IMR-90 (cell line): ENCODE results near the gene ASPRV1. TPM values are rescaled to one million over a fixed set of nuclear protein-coding genes. Genes with fewer than 3 reads are reported as not detected.

Experiments used
- ATAC-seq: fragments of 200-7000 bp; cut with Tn5 transposase; 2 replicates; pipeline ENCODE4 v1.9.1; 2020; ENCODE audit warnings: low read depth, mild to moderate bottlenecking, moderate library complexity
- BruUV-seq: library from RNA; stranded (reverse); fragments of 400-500 nt; replicated peaks from 2 replicates; lab custom pipeline; 2021; lab: Mats Ljungman, UMichigan
- CTCF ChIA-PET: fragments of 300-600 bp; formaldehyde crosslinking; extraction: SDS; loops from one replicate; lab custom pipeline; 2021; ENCODE audit warnings: antibody characterized with exemption; lab: Yijun Ruan, JAX
- POLR2A ChIA-PET: fragments of 300-600 bp; sonication (Branson Sonifier 250); formaldehyde crosslinking; loops from one replicate; lab custom pipeline; 2022; ENCODE audit warnings: antibody characterized with exemption; ENCODE audit not compliant: unreplicated experiment; lab: Charles Lee
- DNase-seq: peaks from one replicate; pipeline ENCODE4 v3.0.0; 2013
- H2AFZ ChIP-seq: replicated peaks from 2 replicates; pipeline ENCODE3; 2013; ENCODE audit warnings: low read length, mild to moderate bottlenecking; ENCODE audit not compliant: poor library complexity
- H2AK5ac ChIP-seq: 2 replicates; pipeline ENCODE4 v1.6.1; 2013; ENCODE audit warnings: low read depth, low read length, inconsistent platforms
- H2AK9ac ChIP-seq: replicated peaks from 2 replicates; pipeline ENCODE3; 2013; ENCODE audit warnings: mild to moderate bottlenecking, low read depth, low read length, moderate library complexity; ENCODE audit not compliant: poor library complexity
- H2BK120ac ChIP-seq: 2 replicates; pipeline ENCODE4 v1.6.1; 2013; ENCODE audit warnings: low read depth, low read length, inconsistent platforms
- H2BK15ac ChIP-seq: 3 replicates; pipeline ENCODE4 v1.6.1; 2013; ENCODE audit warnings: low read depth, low read length, inconsistent platforms
- H2BK20ac ChIP-seq: 2 replicates; pipeline ENCODE4 v1.6.1; 2013; ENCODE audit warnings: low read depth, mild to moderate bottlenecking, inconsistent platforms, low read length, moderate library complexity
- H2BK5ac ChIP-seq: 2 replicates; pipeline ENCODE4 v1.6.1; 2013; ENCODE audit warnings: mild to moderate bottlenecking, low read depth, low read length, inconsistent platforms; ENCODE audit not compliant: poor library complexity, severe bottlenecking
- H3K14ac ChIP-seq: replicated peaks from 2 replicates; pipeline ENCODE4 v1.6.1; 2013; ENCODE audit warnings: low read depth, low read length, inconsistent platforms
- H3K18ac ChIP-seq: 2 replicates; pipeline ENCODE4 v1.6.1; 2013; ENCODE audit warnings: low read depth, low read length, control low read depth
- H3K23ac ChIP-seq: 2 replicates; pipeline ENCODE4 v1.6.1; 2013; ENCODE audit warnings: low read depth, low read length, inconsistent platforms
- H3K27ac ChIP-seq: 2 replicates; pipeline ENCODE4 v1.5.1; 2013; ENCODE audit warnings: mild to moderate bottlenecking, control low read depth, low read length; ENCODE audit not compliant: insufficient read depth
- H3K27me3 ChIP-seq: 2 replicates; pipeline ENCODE4 v1.6.1; 2013; ENCODE audit warnings: low read length; ENCODE audit not compliant: control insufficient read depth, insufficient read depth
- H3K36me3 ChIP-seq: 2 replicates; pipeline ENCODE4 v1.6.1; 2013; ENCODE audit warnings: low read length, mixed read lengths; ENCODE audit not compliant: control insufficient read depth, insufficient read depth
- H3K4ac ChIP-seq: 2 replicates; pipeline ENCODE4 v1.6.1; 2013; ENCODE audit warnings: low read depth, low read length, inconsistent platforms
- H3K4me1 ChIP-seq: 2 replicates; pipeline ENCODE4 v1.6.1; 2013; ENCODE audit warnings: low read length, mixed read lengths; ENCODE audit not compliant: control insufficient read depth, insufficient read depth
- H3K4me2 ChIP-seq: 2 replicates; pipeline ENCODE4 v1.6.1; 2013; ENCODE audit warnings: low read depth, mild to moderate bottlenecking, control low read depth, low read length, moderate library complexity
- H3K4me3 ChIP-seq: 2 replicates; pipeline ENCODE4 v1.5.1; 2013; ENCODE audit warnings: low read depth, mild to moderate bottlenecking, control low read depth, low read length, moderate library complexity; ENCODE audit not compliant: insufficient read depth
- H3K56ac ChIP-seq: 2 replicates; pipeline ENCODE4 v1.6.1; 2013; ENCODE audit warnings: low read length, inconsistent platforms; ENCODE audit not compliant: insufficient read depth; ENCODE audit errors: extremely low read depth
- H3K79me1 ChIP-seq, 2 experiments: 2 replicates each; pipeline ENCODE4 v1.6.1; 2013; ENCODE audit warnings: low read length in 2 of 2, inconsistent platforms in 1 of 2, low read depth in 1 of 2
- H3K9ac ChIP-seq: 2 replicates; pipeline ENCODE4 v1.6.1; 2013; ENCODE audit warnings: low read depth, low read length, control low read depth
- H3K9me1 ChIP-seq: 2 replicates; pipeline ENCODE4 v1.6.1; 2013; ENCODE audit warnings: low read length, inconsistent platforms; ENCODE audit not compliant: insufficient read depth
- H3K9me3 ChIP-seq: 2 replicates; pipeline ENCODE4 v1.6.1; 2013; ENCODE audit warnings: low read length; ENCODE audit not compliant: control insufficient read depth, insufficient read depth
- H4K20me1 ChIP-seq: 2 replicates; pipeline ENCODE4 v1.6.1; 2013; ENCODE audit warnings: low read length, inconsistent platforms; ENCODE audit not compliant: insufficient read depth
- H4K5ac ChIP-seq: 2 replicates; pipeline ENCODE4 v1.6.1; 2013; ENCODE audit warnings: mild to moderate bottlenecking, low read depth, low read length, control low read depth
- H4K8ac ChIP-seq, 2 experiments: 2 replicates each; pipeline ENCODE4 v1.6.1; 2013; ENCODE audit warnings: low read depth in 2 of 2, low read length in 2 of 2, control low read depth in 1 of 2, inconsistent platforms in 1 of 2
- H4K91ac ChIP-seq: 2 replicates; pipeline ENCODE4 v1.6.1; 2013; ENCODE audit warnings: low read depth, low read length, inconsistent platforms; ENCODE audit not compliant: insufficient read depth
- BHLHE40 ChIP-seq: fragments of 150-350 bp; IDR thresholded peaks from 2 replicates; pipeline ENCODE4 v1.6.1; 2016; ENCODE audit warnings: mild to moderate bottlenecking, low read depth, low read length
- ELK1 ChIP-seq: fragments of 150-350 bp; IDR thresholded peaks from 2 replicates; pipeline ENCODE4 v1.6.1; 2016; ENCODE audit warnings: low read depth, mild to moderate bottlenecking, low read length, moderate library complexity, borderline replicate concordance
- FOS ChIP-seq: fragments of 150-350 bp; IDR thresholded peaks from 2 replicates; pipeline ENCODE4 v1.6.1; 2016; ENCODE audit warnings: low read depth, low read length
- MAFK ChIP-seq: IDR thresholded peaks from 2 replicates; pipeline ENCODE4 v1.6.1; 2012; ENCODE audit warnings: low read depth, low read length, improper control_type of control experiment
- NFE2L2 ChIP-seq: fragments of 150-350 bp; IDR thresholded peaks from 2 replicates; pipeline ENCODE4 v1.6.1; 2016; ENCODE audit warnings: low read depth, mild to moderate bottlenecking, low read length
- POLR2A ChIP-seq: IDR thresholded peaks from 2 replicates; pipeline ENCODE4 v1.6.1; 2012; ENCODE audit warnings: mild to moderate bottlenecking, low read depth, low read length
- RAD21 ChIP-seq: IDR thresholded peaks from 2 replicates; pipeline ENCODE4 v1.6.1; 2012; ENCODE audit warnings: low read length, improper control_type of control experiment
- SMC3 ChIP-seq: fragments of 150-350 bp; IDR thresholded peaks from 2 replicates; pipeline ENCODE4 v1.6.1; 2016; ENCODE audit warnings: low read depth, mild to moderate bottlenecking, antibody characterized with exemption, low read length, moderate library complexity
- WGBS, 2 experiments: methylation state at CpG; one replicate each; pipeline versions ENCODE4 v1.1.5 to v1.1.7; 2013; ENCODE audit warnings: missing lambda C conversion rate in 2 of 2; ENCODE audit not compliant: insufficient read length in 1 of 2; ENCODE audit errors: extremely low coverage in 2 of 2; 5-methylcytosine and 5-hydroxymethylcytosine counted together
- dilution Hi-C: fragments of 300-500 bp; cut with HindIII; formaldehyde crosslinking; loops from one replicate; pipeline ENCODE4 v1.14.3; 2018; ENCODE audit warnings: low sequenced_read_pairs; ENCODE audit not compliant: unreplicated experiment
- in situ Hi-C: fragments of 300-500 bp; cut with MboI; formaldehyde crosslinking; loops from 3 replicates; pipeline ENCODE4 v1.14.3; 2019; ENCODE audit warnings: low sequenced_read_pairs, inconsistent platforms, mixed read lengths
- intact Hi-C: fragments of 100-400 bp; cut with micrococcal nuclease; formaldehyde crosslinking; loops from 2 replicates; pipeline ENCODE4 v1.10.0; 2022
- polyA plus RNA-seq, 3 experiments: library from polyadenylated mRNA; depleted of rRNA; stranded (reverse); fragments of >200 nt; gene quantifications; 2 replicates each; pipeline ENCODE4 v1.2.3, GENCODE V29; 2012; ENCODE audit warnings: low replicate concordance in 1 of 3
- total RNA-seq: library from RNA; depleted of rRNA; stranded (reverse); fragments of >200 nt; gene quantifications from 2 replicates; pipeline ENCODE4 v1.2.3, GENCODE V29; 2012
- TF ChIP-seq, protein P1 (sequence below): fragments of 150-350 bp; IDR thresholded peaks from 2 replicates; pipeline ENCODE4 v1.6.1; 2017; ENCODE audit warnings: mild to moderate bottlenecking, antibody characterized with exemption, low read length, low read depth

ASPRV1 gene
- total and polyA plus RNA-seq, 2 of the 4 experiments (the other 2 are of a cell fraction): 0.14 to 0.18 TPM

DNA sequence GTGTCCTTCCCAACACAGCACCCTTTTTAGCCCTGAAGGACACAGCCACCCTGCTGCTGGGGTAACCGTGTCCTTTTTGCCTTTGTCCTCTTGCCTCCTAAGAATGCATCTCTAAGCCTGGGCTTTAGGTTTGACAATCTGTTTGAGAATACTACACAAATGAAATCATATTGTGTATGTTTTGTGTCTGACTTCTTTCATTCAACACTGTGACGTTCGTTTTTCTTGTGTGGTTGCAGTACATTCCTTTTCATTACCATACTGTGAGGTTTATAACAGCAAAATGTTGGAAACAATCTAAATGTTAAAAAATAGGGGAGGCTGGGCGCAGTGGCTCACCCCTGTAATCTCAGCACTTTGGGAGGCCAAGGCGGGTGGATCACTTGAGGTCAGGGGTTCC lies 11.2 kb downstream of the ASPRV1 start:
- Histone ChIP-seq H2BK120ac (no peak overlapping the region), H3K9ac (no peak overlapping the region), H3K14ac (no peak overlapping the region), H2BK20ac (no peak overlapping the region; the same call in 1 of the 2 replicates), H4K8ac (no peak overlapping the region), H3K4me2 (no peak overlapping the region), H4K91ac (no peak overlapping the region), H3K9me3 (no peaks in the 10 kb centered on the region), H3K79me1 (no peaks in the 10 kb centered on the region), H3K56ac (no peak overlapping the region), H2AFZ (peak overlapping the region; percentile 56), H3K23ac (no peak overlapping the region), H3K4me3 (no peak overlapping the region), H3K4me1 (peaks cover 8% of the 10 kb centered on the region), H3K27me3 (peaks cover 3% of the 10 kb centered on the region; the same call in 1 of the 2 replicates), H4K20me1 (no peaks in the 10 kb centered on the region), H3K36me3 (no peaks in the 10 kb centered on the region), H3K27ac (no peak overlapping the region), H2BK15ac (0 out of 3 replicates have a peak overlapping the region, but pooled peaks have one; percentile 65), H3K18ac (no peak overlapping the region), H2AK5ac (0 out of 2 replicates have a peak overlapping the region, but pooled peaks have one; percentile 43), H2BK5ac (no peak overlapping the region), H3K4ac (no peak overlapping the region), H2AK9ac (no peak overlapping the region), H3K9me1 (peaks cover 23% of the 10 kb centered on the region), H4K5ac (no peak overlapping the region)
- ATAC-seq: peak; percentile 18
- intact Hi-C loops (no loop called here), in situ Hi-C loops (no loop called here), dilution Hi-C loops (no loop called here)
- TF ChIP-seq NFE2L2: no peak
- TF ChIP-seq BHLHE40: no peak
- TF ChIP-seq MAFK: no peak
- no peak for TF ChIP-seq FOS
- no peak for TF ChIP-seq SMC3
- TF ChIP-seq POLR2A: no peak
- TF ChIP-seq ELK1: no peak
- no peak for TF ChIP-seq RAD21
- TF ChIP-seq, protein P1, sequence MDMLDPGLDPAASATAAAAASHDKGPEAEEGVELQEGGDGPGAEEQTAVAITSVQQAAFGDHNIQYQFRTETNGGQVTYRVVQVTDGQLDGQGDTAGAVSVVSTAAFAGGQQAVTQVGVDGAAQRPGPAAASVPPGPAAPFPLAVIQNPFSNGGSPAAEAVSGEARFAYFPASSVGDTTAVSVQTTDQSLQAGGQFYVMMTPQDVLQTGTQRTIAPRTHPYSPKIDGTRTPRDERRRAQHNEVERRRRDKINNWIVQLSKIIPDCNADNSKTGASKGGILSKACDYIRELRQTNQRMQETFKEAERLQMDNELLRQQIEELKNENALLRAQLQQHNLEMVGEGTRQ: no peak
- no TSS peak for BruUV-seq
- peak; percentile 57 for DNase-seq
- POLR2A ChIA-PET: no interaction called here
- no CpG with 5 or more reads among the region's 5 CpGs for WGBS, 2 experiments
- CTCF ChIA-PET: no interaction called here
